NCI-H526 (cell line): ENCODE results near the gene TTLL1.

Source experiments
- DNase-seq, 2 experiments: peaks; one replicate each; lab custom pipeline; 2025; lab: John Stamatoyannopoulos, UW

Gene TTLL1

DNA sequence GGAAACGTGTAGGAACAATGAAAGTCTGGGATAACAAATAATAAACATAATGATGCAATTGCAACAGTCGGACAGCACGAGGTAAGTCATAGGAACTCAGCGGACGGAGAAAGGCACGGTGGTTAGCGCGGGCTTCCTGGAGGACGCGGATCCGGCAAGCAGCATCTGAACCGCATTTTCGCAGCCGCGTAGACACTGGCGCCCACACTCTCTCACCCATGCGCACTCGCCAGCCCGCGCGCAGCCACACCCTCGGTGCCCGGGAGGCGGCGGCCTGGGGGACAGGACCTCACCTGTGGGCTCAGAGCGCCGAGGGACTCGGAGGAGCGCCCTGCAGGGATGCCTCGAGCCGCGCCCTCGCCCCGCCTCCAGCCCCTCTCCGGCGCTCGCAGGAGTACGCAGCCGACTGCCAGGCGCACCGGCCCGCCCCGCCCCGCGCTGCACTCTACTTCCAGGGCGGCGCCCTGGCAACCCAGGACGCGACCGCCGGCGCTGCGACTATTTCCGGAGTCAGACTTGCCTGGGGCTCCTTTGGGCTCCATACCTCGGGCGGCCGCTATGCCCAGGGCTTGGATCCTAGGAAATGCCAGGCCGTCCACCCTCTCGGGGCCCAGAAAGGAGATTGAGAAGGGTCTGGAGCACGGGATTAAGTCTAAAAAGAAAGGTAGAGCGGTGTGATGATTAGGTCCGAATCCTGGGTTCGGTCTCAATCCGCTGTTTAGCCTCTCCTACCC is at the start of gene TTLL1:
Gene TTLL1 (minus strand): TSS at position 408 of the 734 bp plus-strand sequence. CDS start 13,805 bp downstream, outside the sequence.
- peak; percentile 70 to 92 for DNase-seq

DNA sequence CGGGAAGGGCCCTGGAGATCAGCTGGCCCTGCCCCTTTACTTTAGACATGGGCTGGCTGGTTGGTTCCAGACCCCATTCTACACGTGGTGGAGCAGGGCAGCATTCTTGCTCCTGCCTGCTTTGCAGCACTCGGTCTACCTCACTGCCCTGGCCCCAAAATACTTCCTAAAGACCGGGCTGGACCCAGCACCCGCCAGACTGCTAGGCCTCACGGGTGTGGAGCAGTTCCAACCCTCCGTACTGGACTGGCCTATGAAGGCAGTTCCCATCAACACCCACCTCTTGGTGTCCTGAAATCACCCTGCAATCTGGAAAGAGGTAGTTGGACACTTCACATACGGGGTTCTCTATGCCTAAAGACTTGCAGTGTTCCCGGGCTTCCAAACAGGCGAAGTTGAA is 47.6 kb upstream of the TTLL1 start:
- no peak for DNase-seq

DNA sequence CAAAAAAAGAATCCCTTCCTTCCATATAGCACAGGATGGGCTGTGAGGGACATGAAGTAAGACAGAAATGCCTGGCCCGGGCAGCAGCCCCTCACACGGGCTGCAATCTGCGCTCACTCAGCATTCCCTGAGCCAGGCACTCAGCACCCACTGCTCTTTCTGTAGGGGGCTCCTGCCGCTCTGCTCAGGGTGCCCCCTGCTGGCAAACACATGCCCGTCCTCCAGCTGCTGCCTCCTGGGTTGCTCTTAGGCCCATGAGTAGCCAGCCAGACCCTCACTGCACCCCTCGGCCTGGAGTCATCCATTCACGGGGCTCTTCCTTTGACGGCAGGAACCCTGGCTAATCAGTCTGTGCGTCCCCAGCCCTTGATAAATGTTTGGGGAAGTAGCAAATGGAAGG is 47.1 kb upstream of the TTLL1 start:
- peak; percentile 20 to 44 for DNase-seq

DNA sequence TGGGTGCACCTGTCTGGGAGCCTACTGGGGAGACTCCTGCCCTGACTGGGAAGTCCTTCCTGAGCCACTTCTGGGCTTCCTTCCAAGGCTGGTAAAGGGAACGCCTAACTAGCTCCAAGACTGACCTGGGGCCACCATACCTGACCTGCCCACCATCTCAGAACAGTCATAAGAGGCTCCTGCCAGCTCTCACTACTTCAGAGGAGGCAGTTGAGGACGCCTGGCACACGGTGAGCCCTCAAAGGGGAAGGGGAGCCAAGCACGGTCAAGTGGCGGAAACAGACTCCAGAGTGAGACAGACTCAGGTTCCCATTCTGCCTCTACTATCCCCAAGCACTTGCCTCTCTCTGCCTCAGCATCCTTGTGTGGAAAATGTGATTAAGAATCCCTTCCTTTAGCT is 46.4 kb upstream of the TTLL1 start:
- no peak for DNase-seq

DNA sequence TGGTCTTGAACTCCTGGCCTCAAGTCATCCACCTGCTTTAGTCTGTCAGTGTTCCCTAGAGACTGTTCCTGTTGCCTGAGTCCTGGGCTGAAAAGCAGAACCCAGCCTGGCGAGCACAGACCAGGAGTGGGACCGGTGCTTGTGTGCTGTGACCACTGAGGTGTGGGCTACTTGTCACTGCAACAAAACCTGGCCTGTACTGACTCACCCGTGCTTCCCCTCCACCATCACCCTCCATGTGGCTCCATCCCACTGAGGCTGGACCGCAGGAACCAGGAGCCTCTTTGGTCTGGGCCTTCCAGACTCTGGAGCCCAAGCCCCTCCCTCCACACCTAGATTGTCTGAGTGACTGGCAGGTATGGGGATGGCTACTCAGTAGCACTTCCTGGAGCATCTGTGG is 45.4 kb upstream of the TTLL1 start:
- no peak for DNase-seq

DNA sequence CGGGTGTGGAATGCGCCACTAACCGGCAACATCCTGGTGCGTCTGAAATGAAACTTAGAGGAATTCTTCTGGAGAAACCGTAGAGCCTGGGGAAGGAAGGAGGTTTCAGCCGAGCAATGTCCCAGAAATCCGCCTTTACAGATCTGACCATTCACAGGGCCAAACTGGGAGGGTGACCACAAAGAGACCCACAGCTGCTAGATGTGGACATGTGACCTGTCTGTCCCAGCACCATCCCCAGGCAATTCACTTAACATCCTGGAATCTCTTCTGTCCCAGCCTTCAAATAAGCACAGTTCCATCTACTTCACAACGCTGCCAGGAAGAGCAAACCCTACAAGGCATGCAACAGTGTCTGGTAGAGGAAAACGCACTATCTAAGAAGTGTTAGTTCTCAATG is 44.2 kb upstream of the TTLL1 start:
- no peak for DNase-seq

DNA sequence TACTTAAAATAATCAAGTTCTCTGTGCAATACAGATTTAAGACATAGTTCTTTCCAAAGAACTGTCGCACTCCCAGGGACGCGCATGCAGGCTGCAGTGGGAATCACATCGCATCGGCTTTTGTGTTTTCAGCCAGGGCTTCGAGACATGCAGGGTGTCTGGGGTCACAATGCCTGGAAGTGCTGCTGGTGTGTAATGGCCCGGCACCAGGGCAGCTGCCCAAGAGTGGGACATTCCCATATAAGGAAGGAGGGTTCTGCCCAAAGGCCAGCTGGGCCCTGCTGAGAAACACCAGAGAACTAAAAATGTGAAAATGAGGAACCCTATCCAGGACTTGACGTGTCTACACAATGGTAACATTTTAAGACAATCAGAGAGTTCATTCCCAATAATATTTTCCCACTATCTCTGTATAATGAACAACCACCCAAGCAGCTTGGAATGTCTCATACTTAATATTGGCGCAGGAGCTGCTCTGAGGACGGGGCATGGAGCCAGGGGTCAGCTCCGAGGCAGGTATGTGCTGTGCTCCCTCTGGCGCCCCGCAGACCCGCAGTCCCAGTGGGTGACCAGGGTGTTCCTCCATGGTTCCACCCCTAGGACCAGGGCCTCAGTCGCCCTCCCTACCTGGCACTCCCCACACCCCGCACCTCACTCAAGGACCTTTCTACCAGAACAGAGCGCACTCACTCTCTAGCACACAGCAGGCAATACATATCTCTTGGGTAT is 42.7 kb upstream of the TTLL1 start:
- DNase-seq, result no peak

DNA sequence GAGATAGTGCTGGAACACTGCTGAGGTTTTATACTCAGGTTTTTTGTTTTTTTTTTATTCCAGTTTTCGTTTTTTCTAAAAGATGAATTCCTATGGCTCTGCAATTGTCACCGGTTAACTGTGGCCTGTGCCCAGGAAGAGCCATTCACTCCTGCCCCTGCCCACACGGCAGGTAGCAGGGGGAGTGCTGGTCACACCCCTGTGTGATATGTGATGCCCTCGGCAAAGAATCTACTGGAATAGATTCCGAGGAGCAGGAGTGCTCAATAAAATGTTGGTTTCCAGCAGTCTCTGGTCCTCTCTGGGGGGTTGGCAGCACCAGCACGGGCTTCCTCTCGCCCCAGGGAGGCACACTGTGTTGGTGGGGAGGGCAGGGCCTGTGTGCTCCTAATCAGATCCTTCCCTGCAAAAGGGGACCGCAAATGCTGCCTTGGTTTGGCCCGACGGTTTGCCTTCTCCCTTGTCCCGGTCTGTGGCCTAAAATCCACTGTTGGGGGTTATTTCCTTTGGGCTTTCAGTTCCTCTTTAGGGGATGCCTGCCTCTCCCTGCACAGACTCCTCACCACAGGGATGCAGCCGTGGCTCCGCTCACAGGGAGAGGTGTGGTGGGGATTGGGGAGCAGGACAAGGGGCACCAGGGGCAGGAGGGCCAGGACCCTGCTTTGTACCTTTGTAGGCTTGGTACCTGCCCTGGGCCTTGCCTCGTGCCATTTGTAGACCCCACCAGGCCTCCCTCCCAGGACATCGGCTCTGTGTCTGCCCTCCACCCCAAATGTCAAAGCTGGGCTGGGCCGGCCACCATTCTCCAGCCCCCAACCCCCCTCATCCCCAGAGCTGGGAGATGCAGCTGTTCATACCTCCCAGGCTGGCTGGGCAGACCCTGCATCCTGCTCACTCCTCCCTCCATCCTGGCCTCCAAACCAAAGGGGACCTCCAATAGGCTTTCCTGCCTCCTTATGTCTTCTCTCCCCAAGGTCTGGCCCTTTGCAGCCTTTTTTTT is 40.5 kb upstream of the TTLL1 start:
- DNase-seq, result no peak

DNA sequence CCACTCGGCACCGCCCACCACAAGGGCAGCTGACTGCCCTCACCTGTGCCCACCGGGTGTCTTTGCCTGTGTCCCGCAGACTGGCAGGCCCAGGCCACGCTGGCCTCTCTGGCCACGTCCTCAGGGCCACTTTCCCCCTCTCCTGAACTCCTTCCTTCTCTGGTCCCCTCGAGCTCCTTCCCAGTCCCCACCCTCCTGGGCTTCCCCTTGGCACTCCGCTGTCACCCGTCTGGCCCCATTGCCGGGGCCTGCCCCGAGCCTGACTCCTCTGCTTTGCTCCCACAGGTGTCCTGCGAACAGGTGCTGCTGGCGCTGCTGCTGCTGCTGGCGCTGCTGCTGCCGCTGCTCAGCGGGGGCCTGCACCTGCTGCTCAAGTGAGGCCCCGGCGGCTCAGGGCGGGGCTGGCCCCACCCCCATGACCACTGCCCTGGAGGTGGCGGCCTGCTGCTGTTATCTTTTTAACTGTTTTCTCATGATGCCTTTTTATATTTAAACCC is 39.8 kb upstream of the TTLL1 start:
- DNase-seq, result peak; percentile 15 to 72

DNA sequence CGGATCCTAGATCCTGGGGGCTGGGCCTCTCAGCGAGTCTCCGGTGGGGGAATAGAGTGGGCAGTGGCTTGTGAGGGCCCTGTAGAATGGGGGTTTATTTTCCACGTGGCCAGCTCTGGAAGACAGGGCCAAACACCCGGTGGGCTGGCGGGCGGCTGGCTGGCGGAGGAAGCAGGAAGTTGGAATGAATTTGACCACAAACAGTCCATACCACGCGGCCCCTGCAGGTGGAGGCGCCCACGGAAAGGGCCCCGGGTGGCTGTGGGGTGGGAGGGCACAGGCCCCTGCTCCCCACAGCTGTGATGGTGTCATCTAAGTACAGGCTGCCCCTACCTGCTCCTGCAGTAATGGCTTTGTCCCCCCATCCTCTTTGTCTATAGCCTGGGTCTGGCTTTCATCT is 38.9 kb upstream of the TTLL1 start:
- DNase-seq, result no peak

DNA sequence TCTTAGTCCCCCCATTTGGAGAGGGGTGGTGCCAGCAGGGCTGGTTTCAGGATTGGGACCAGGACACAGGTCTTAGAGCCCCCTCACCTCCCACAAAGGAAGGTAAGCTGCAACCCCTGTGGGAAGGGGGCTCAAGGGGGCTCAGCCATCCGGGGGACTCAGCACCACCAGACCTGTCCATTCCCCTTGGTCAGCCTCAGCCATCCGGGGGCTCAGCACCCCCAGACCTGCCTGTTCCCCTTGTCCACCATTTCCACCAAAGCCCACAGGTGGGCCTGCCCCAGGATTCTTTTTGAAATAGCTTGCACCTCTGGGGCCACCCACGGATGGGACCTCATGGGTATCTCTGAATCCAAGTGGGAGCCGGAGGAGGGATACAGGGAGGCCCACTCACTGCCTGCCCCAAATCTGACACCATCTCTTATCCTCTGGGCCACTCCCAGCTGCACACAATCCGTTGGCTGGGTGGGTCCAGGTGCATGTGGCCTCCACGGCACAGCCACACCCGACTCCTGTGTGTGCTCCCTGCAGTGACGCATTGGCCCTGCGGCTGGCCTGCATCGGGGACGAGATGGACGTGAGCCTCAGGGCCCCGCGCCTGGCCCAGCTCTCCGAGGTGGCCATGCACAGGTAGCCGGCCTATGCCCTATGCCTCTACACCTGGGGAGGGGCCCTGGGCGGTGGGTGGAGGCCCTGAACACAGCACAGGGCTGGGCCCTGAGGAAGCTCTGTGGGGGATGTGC is 38.1 kb upstream of the TTLL1 start:
- DNase-seq, result no peak

DNA sequence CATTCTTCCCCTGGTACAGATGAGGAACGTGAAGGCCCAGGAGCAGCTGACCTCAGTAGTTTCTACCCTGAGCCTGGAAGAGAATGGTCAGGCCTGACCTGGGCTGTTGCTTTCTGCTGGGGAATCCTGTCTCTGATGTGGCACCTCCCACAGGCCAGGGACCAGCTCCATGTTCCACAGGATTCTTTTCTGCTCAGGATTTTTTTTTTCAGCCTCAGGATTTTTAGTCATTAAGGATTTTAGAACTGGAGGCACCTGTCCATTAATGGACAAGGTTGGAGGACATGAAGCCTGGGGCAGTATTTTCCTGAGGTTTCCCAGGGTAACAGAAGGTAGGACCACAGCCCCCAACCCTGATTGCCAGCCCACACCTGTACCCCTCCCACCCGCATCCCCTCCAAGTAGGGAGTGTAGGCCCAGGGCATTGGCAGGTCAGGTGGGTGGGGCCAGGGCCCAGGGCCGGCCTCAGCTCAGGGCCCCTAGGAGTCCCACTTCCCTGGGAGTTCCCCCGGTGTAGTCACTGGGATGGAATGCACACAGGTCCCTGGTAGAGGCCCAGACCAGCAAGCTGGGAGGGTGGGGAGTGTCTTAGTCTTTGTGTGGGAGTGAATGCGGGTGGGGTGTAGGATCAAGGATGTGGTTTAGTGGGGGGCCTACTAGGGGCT is 37.4 kb upstream of the TTLL1 start:
- DNase-seq, result no peak

DNA sequence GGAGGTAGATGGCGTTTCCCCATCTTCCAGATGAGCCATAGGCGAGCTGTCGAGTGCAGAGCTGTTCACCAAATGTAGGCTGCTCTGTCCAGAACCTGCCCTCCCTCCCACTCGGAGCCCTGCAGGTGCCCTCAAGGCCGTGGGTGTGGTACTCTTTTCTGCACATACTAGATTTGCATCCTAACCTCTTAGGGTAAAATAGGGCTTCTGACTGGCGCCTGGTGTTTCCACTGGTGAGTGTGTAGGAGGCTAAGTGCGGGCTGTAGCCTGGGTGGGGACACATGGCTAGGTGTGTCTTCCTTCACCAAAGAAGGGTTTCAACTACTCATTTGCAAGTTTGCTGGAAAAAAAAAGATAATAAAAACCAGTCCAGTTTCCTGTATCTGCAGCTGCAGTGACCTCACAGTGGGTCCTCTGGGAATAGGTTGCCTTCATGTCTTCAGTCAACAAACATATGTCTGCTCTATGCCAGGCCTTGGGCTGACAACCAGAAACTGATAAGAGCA is 29.8 kb upstream of the TTLL1 start:
- peak; percentile 89 to 91 for DNase-seq

DNA sequence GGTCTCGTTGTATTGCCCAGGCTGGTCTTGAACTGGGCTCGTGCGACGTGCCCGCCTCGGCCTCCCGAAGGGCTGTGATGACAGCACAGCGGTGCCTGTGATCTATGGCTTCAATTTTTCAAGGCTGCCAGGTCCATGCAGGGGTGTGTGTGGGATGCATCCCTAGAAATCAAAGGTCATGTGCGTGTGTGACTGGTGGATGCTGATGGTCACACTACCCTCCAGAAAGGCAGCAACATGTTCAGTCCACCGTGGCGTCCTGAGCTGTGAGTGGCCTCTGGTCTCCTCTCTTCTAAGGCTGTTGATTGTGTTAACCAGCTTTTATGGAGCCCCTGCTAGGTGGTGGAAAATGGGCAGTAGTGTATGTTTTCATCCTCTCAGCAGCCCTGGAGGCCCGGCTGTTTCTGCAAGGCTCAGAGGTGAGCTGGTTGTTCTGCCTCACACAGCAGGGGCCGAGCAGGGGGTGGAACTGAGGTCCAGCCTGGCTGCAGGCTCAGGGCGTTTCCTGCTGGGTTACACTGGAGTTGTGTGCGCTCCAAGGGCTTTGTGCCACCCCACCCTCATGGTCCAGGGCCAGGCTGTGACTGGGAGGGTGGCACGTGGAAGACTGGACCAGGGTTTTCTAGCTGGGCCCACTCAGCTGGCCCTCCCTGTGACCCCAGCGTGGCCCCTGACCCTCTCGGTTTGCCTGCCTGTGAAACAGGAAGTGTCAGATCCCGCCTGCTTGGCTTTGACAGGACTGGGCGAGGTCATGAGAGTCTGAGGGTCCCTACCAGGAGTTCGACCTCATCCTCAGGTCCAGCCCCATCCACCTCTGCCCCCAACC is 29.0 kb upstream of the TTLL1 start:
- DNase-seq, result peak in 1 of 2 experiments; percentile 13

DNA sequence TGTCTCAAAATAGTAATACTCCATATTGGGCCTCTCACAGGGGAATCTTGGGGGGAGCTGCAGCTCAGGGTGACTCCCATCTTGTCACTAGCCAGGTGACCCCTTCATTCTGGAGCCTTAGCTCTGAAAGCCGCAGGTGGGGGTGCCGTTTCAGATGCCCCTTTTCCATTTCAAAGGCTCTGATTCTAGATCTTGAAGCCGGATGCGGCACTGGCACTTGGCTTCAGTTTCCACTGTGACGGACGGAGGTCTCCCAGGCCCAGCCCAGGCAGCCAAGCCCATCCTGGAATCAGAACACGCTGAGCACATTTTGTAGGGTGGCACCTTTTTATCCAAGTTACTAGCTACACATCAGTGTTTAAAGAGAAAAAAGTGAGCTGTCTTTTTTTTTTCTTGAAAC is 27.7 kb upstream of the TTLL1 start:
- no peak for DNase-seq

DNA sequence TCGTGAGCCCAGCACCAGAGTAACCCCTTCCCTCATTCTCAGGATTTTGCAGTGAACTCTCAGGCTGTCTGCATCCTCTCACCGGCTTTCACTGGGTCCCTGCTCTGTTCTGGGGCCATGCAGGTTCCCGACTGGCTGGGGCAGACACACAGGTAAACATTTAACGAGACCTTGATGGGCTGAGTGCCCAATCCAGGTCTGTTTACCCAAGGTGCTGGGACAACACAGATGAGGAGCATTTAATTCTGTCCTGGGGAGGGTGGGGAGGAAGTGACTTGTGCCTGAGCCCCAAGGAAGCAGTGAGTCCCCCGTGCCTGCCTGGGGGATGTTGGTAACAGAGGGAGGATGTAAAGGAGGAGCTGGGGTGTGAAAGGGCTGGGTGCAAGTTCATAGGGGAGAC is 25.8 kb upstream of the TTLL1 start:
- DNase-seq, result no peak

DNA sequence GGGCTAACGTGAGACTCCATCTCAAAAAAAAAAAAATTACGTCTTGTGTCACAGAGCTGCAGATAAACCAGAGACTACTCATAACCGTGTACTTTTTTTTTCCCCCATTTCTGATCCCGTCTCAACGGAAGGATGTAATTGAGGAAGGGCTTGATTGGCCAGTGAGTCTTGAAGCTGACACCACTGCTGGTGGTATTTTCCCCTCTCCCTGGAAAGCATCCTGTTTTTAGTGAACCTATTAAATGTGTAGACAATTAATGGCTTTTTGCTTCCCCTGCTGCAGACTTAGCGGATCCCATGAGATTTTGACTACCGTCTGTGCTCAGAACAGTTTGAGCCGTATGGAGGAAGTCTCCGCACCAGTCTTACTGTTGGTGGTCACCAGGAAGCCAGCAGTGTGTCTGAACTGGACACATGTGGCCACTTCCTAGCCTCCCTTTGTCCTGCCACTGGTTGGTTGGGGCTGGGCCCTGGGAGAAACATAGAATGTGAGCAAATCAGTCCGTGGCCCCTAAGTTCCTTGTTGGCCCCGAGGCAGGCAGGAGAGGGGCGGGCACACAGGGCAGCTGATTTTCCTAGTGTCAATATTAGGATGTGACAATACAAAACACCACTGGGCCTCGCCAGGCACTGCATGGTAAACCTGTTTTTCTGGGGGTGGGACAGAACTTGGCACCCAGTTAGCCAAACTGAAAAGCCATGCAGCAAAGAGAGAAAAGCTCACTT is 24.5 kb upstream of the TTLL1 start:
- DNase-seq, result peak; percentile 7 to 27

DNA sequence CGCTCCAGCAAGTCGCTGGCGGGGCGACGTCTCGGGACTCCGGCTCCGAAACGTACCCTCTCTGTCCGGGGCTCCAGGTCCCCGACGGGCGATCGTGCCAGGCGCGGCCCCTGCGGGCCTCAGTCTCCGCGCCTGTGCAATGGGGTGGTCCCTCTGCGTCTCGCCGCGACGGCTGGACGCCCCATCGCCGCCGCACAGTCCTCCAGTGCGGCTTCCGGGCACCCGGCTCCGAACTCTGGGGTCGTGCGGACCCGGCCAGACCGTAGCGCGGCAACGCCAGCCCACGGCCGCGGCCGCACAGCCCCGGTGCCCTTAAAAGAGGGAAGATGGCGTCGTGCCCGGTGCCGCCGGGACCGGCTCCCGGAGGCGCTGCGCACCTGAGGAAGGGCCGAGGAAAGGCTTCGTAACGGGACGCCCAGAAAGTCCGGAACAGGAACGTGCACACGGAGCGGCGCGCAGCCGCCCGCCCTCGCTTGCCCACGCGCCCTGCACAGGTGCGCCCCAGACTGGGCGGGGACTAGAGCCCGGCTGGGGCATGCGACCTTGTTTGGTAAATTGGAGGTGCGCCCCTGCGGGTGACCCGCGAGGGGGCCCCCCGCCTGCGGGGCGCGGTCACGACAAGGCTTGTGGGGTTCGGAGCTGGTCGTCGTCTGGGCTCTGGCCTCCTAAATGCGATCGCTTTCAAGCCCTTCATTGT is 21.9 kb upstream of the TTLL1 start:
- peak in 1 of 2 experiments; percentile 43 for DNase-seq
